Measurements from ENCODE around the gene MINDY3. TPM values are rescaled to one million over a fixed set of nuclear protein-coding genes. Genes with fewer than 3 reads are reported as not detected.

Gene MINDY3
- total and polyA plus RNA-seq, 4 donors: 44.7 to 89.9 (median 58.2) TPM

DNA sequence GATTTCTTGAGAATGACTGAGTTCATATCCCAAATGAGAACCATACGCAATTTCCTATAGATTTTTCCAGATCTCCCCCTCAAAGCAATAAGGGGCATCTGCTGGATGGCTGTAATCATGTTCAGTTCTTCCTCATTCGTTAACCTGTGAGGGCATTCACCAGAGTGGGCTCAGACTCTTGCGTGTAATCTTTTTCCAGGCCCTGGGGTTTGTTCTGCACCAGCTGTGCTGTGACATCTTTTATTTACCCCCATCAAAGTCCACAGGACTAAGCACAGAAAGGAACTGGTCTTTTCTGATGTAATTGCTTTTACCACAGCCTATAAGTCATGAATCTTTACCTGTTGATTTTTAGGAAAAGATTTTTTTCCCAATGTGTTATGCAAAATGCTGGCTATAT is 112.7 kb downstream of the MINDY3 start:
- WGBS (ENCODE audit: insufficient coverage): 42% methylated on average over 2 of the region's 3 CpGs
- Histone ChIP-seq H3K9me3 (ENCODE audit: control insufficient read depth, insufficient read depth, low read length) (no peaks in the 10 kb centered on the region), H3K4me1 (ENCODE audit: control insufficient read depth, insufficient read depth, low read length) (no peaks in the 10 kb centered on the region), H3K36me3 (ENCODE audit: control insufficient read depth, insufficient read depth, low read length) (no peaks in the 10 kb centered on the region), H3K4me3 (ENCODE audit: low read depth, low read length) (no peak overlapping the region), H3K27ac (ENCODE audit: low read depth, low read length) (no peak overlapping the region), H3K27me3 (ENCODE audit: control insufficient read depth, insufficient read depth, low read length) (no peaks in the 10 kb centered on the region)
- DNase-seq (ENCODE audit: low read depth in 4 of 6, low spot score in 6 of 6): no peak

DNA sequence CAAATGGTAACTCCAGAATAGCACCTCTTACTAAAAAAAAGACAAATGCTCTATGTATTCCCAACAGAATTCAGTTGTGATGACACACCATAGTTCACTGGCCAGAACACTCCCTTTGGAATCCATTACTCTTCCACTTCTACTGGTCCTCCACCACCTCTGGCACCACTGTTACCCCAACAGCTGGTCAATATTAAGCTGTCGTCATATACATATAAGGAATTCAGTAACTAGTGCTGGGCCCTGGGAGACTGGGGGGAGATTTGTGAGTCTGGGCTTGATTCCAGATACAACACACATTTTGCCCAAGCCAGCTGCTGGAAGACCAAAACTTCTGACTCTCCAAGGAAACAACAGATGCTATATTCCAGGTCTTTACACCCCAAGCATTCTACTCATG is 114.6 kb downstream of the MINDY3 start:
- H3K4me1 ChIP-seq (ENCODE audit: control insufficient read depth, insufficient read depth, low read length): no peaks in the 10 kb centered on the region
- no CpG with 5 or more reads among the region's 1 CpG for WGBS (ENCODE audit: insufficient coverage)
- no peaks in the 10 kb centered on the region for H3K27me3 ChIP-seq (ENCODE audit: control insufficient read depth, insufficient read depth, low read length)

DNA sequence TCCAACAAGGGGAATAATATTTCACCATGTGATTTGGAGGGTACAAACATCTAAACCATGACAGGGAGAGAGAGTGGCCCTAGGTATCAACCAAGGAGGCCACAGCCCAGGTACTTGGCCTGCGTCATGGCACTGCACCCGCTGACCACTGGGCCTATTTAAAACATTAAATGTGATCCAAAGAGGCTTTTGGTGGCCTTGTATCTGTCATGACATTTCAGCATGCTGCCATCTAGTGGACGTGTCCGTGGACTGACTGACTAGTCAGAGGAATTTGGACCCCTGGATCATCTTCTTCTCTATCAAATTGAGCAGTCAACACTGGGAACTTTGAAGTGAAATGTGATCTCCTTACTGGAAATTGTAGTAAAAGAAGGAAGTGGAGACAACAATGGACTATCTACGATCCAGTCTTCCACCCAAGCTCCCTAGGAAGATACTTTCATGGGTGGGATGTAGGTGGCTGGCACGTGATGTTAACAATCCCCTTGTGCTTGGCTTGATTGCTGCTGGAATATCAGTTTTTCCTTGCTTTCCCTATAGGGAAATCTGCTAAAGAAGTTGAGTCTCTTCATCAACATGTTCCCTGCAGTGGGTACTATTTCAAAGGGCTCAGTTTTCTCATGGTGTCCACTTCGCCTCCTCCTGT is 116.0 kb downstream of the MINDY3 start:
- 75% methylated on average over 2 of the region's 7 CpGs for WGBS (ENCODE audit: insufficient coverage)
- Histone ChIP-seq H3K4me3 (ENCODE audit: low read depth, low read length) (no peak overlapping the region), H3K27ac (ENCODE audit: low read depth, low read length) (no peak overlapping the region), H3K4me1 (ENCODE audit: control insufficient read depth, insufficient read depth, low read length) (no peaks in the 10 kb centered on the region), H3K36me3 (ENCODE audit: control insufficient read depth, insufficient read depth, low read length) (no peaks in the 10 kb centered on the region), H3K9me3 (ENCODE audit: control insufficient read depth, insufficient read depth, low read length) (no peaks in the 10 kb centered on the region), H3K27me3 (ENCODE audit: control insufficient read depth, insufficient read depth, low read length) (no peaks in the 10 kb centered on the region)
- peak in 1 of 6 donors; percentile 31 for DNase-seq (ENCODE audit: low read depth in 4 of 6, low spot score in 6 of 6)

More for the DNA sequence above, 114.6 kb downstream of the MINDY3 start:
- Histone ChIP-seq H3K27ac (ENCODE audit: low read depth, low read length) (no peak overlapping the region), H3K36me3 (ENCODE audit: control insufficient read depth, insufficient read depth, low read length) (no peaks in the 10 kb centered on the region), H3K4me3 (ENCODE audit: low read depth, low read length) (no peak overlapping the region), H3K9me3 (ENCODE audit: control insufficient read depth, insufficient read depth, low read length) (no peaks in the 10 kb centered on the region)
- DNase-seq (ENCODE audit: low read depth in 4 of 6, low spot score in 6 of 6): peak in 1 of 6 donors; percentile 16

DNA sequence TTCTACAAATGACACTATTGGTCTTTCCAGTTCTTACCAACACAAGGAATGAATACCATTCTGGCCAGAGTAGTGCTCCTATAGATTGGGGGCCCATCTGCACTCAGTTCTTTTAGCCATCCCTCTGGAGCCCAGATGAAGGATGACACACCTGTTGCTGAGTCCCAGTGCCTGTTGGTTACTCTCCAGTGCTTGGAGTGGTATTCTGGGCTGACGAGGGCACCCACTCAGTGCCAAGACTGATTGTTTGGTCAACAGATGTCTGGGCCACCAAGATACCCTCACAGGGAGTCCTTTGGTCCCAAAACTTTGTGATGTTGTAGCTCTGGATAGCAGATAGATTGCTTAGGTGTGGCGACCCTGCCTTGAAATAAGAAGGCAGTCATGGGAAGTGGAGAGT is 116.9 kb downstream of the MINDY3 start:
- Histone ChIP-seq H3K4me1 (ENCODE audit: control insufficient read depth, insufficient read depth, low read length) (no peaks in the 10 kb centered on the region), H3K4me3 (ENCODE audit: low read depth, low read length) (no peak overlapping the region), H3K9me3 (ENCODE audit: control insufficient read depth, insufficient read depth, low read length) (no peaks in the 10 kb centered on the region), H3K36me3 (ENCODE audit: control insufficient read depth, insufficient read depth, low read length) (no peaks in the 10 kb centered on the region), H3K27me3 (ENCODE audit: control insufficient read depth, insufficient read depth, low read length) (no peaks in the 10 kb centered on the region), H3K27ac (ENCODE audit: low read depth, low read length) (no peak overlapping the region)
- WGBS (ENCODE audit: insufficient coverage): 83% methylated on average over 2 of the region's 2 CpGs
- DNase-seq (ENCODE audit: low read depth in 4 of 6, low spot score in 6 of 6): no peak

DNA sequence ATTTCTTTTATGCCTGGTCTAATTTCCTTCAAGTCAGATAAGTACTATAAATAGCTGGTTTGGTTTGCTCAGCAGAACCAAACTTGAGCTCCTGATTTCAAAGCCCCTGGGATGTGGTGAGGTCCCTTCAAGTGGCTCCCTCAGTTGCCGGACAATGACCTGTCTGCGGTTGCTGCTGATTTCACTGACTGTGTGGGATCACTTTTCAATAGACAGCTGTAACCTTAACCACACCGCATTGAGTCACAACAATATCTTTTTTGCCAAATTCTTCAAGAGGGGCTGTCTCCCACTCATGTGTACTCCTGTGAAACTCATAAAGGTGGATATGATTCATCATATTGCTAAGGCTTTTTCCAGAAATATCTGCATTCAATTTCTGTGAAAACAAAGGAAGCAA is 117.5 kb downstream of the MINDY3 start:
- H3K27me3 ChIP-seq (ENCODE audit: control insufficient read depth, insufficient read depth, low read length): no peaks in the 10 kb centered on the region
- no CpG with 5 or more reads among the region's 3 CpGs for WGBS (ENCODE audit: insufficient coverage)
- no peaks in the 10 kb centered on the region for H3K4me1 ChIP-seq (ENCODE audit: control insufficient read depth, insufficient read depth, low read length)
- DNase-seq (ENCODE audit: low read depth in 4 of 6, low spot score in 6 of 6): no peak
- H3K9me3 ChIP-seq (ENCODE audit: control insufficient read depth, insufficient read depth, low read length): no peaks in the 10 kb centered on the region
- no peak overlapping the region for H3K4me3 ChIP-seq (ENCODE audit: low read depth, low read length)
- H3K27ac ChIP-seq (ENCODE audit: low read depth, low read length): no peak overlapping the region
- no peaks in the 10 kb centered on the region for H3K36me3 ChIP-seq (ENCODE audit: control insufficient read depth, insufficient read depth, low read length)

DNA sequence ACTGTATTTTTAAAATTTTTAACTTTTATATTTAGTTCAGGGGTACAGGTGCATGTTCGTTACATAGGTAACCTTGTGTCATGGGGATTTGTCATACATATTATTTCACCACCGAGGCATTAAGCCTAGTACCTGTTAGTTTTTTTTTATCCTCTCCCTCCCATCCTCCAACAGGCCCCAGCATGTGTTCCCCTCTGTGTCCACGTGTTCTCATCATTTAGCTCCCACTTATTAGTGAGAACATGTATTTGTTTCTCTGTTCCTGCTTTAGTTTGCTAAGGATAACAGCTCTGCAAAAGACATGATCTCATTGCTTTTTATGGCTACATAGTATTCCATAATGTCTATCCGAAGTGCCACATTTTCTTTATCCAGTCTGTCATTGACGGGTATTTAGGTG is 118.2 kb downstream of the MINDY3 start:
- WGBS (ENCODE audit: insufficient coverage): no CpG with 5 or more reads among the region's 5 CpGs
- H3K4me1 ChIP-seq (ENCODE audit: control insufficient read depth, insufficient read depth, low read length): no peaks in the 10 kb centered on the region
- no peak for DNase-seq (ENCODE audit: low read depth in 4 of 6, low spot score in 6 of 6)

DNA sequence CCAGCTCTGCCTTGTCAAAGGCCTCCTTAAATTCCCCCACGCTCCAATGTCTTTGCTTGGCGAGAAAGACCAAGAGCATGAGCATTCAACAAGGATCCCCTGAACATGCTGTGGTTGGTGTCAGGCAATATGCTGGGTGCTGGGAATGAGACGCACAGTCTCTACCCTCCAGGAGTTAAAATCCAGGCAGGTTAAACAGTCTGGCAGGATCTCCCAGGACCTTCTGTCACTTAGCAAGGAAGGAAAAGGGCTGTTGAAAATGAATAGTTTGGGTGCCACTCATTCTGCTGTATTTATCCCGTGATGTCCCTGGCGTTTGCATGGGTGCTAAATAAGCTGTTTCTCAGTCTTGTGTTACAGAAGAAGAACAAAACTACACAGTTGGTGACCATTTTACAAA is 118.7 kb downstream of the MINDY3 start:
- no peaks in the 10 kb centered on the region for H3K4me1 ChIP-seq (ENCODE audit: control insufficient read depth, insufficient read depth, low read length)
- WGBS (ENCODE audit: insufficient coverage): 100% methylated on average over 1 of the region's 5 CpGs
- H3K27ac ChIP-seq (ENCODE audit: low read depth, low read length): no peak overlapping the region
- H3K9me3 ChIP-seq (ENCODE audit: control insufficient read depth, insufficient read depth, low read length): no peaks in the 10 kb centered on the region
- no peak overlapping the region for H3K4me3 ChIP-seq (ENCODE audit: low read depth, low read length)
- H3K36me3 ChIP-seq (ENCODE audit: control insufficient read depth, insufficient read depth, low read length): no peaks in the 10 kb centered on the region
- no peaks in the 10 kb centered on the region for H3K27me3 ChIP-seq (ENCODE audit: control insufficient read depth, insufficient read depth, low read length)
- DNase-seq (ENCODE audit: low read depth in 4 of 6, low spot score in 6 of 6): peak in 1 of 6 donors; percentile 14

More for the DNA sequence above, 118.2 kb downstream of the MINDY3 start:
- H3K36me3 ChIP-seq (ENCODE audit: control insufficient read depth, insufficient read depth, low read length): no peaks in the 10 kb centered on the region
- H3K27me3 ChIP-seq (ENCODE audit: control insufficient read depth, insufficient read depth, low read length): no peaks in the 10 kb centered on the region
- no peak overlapping the region for H3K27ac ChIP-seq (ENCODE audit: low read depth, low read length)
- no peak overlapping the region for H3K4me3 ChIP-seq (ENCODE audit: low read depth, low read length)
- no peaks in the 10 kb centered on the region for H3K9me3 ChIP-seq (ENCODE audit: control insufficient read depth, insufficient read depth, low read length)

DNA sequence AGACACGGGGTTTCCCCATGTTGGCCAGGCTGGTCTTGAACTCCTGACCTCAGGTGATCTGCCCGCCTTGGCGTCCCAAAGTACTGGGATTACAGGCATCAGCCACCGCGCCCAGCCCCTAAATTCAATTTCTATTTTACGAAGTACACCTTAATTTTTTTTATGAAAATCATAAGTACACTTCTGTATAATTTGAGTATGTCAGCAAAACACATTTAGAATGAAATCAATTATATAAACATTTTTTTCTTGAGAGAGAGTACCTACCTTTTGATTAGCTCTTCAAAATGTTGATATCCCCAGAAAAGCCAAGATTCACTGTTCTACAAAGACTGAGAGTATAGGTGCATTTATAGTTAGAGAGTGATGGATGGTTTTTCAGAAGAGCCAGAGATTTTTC is 120.0 kb downstream of the MINDY3 start:
- Histone ChIP-seq H3K27me3 (ENCODE audit: control insufficient read depth, insufficient read depth, low read length) (no peaks in the 10 kb centered on the region), H3K4me1 (ENCODE audit: control insufficient read depth, insufficient read depth, low read length) (peaks cover 7% of the 10 kb centered on the region), H3K36me3 (ENCODE audit: control insufficient read depth, insufficient read depth, low read length) (no peaks in the 10 kb centered on the region), H3K27ac (ENCODE audit: low read depth, low read length) (no peak overlapping the region), H3K4me3 (ENCODE audit: low read depth, low read length) (no peak overlapping the region), H3K9me3 (ENCODE audit: control insufficient read depth, insufficient read depth, low read length) (no peaks in the 10 kb centered on the region)
- DNase-seq (ENCODE audit: low read depth in 4 of 6, low spot score in 6 of 6): no peak
- WGBS (ENCODE audit: insufficient coverage): no CpG with 5 or more reads among the region's 6 CpGs

DNA sequence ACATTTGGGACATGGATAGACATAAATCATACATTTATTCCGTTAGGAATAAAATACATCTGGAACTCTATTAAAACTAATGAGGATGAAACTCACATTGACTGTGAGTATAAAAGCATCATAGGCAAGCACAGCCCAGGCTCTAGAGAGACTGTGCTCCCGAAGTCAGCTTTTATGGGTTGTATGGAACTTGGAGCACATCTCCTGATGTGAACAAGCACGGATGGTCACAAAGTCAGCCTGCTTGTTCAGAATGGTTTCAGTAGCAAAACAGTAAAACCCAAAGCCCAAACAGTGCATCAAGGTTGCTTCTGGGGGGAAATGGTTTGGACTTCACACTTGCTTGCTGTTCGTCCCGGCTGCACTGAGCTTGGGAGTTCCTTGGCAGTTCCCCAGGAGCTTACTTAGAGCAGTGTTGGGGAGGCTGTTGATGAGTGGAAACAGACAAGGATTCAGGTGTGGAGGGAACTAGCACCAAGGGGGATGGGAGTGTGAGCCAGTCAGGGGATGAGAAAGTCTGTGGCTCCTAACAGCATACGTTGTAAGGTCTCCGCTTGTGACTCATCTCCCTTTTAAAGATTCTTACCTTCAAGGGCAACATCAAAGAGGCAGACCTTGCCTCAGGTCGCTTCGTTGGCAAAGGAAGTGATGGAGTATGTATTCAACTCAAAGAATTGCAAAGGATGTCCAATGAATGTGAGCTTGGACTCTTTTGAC is 120.9 kb downstream of the MINDY3 start:
- DNase-seq (ENCODE audit: low read depth in 4 of 6, low spot score in 6 of 6): peak in 1 of 6 donors; percentile 9
- no peak overlapping the region for H3K4me3 ChIP-seq (ENCODE audit: low read depth, low read length)
- peak overlapping the region; percentile 25 for H3K27ac ChIP-seq (ENCODE audit: low read depth, low read length)
- WGBS (ENCODE audit: insufficient coverage): 61% methylated on average over 4 of the region's 9 CpGs
- H3K9me3 ChIP-seq (ENCODE audit: control insufficient read depth, insufficient read depth, low read length): no peaks in the 10 kb centered on the region
- no peaks in the 10 kb centered on the region for H3K27me3 ChIP-seq (ENCODE audit: control insufficient read depth, insufficient read depth, low read length)
- H3K4me1 ChIP-seq (ENCODE audit: control insufficient read depth, insufficient read depth, low read length): peaks cover 7% of the 10 kb centered on the region
- H3K36me3 ChIP-seq (ENCODE audit: control insufficient read depth, insufficient read depth, low read length): no peaks in the 10 kb centered on the region
